H1 (cell line): ENCODE measurements around the gene MYBL2. TPM values are rescaled to one million over a fixed set of nuclear protein-coding genes. Genes with fewer than 3 reads are reported as not detected.

Experiments
- CTCF ChIA-PET: fragments of 300-600 bp; sonication (Branson Sonifier 250); formaldehyde crosslinking; loops from one replicate; lab custom pipeline; 2021; ENCODE audit not compliant: partially characterized antibody; lab: Charles Lee
- POLR2A ChIA-PET: fragments of 300-600 bp; sonication (Branson Sonifier 250); formaldehyde crosslinking; loops from one replicate; lab custom pipeline; 2021; ENCODE audit warnings: inconsistent platforms; ENCODE audit not compliant: partially characterized antibody; lab: Charles Lee
- DNase-seq, 2 experiments: peaks; one replicate each; pipeline versions ENCODE4 v3.0.0 to v3.0.0-alpha.2; 2010 to 2022; ENCODE audit warnings: low spot score in 2 of 2, low read depth in 1 of 2, mixed read lengths in 1 of 2
- FAIRE-seq: peaks from 2 replicates; lab custom pipeline; 2011; peaks lifted over from hg19 to GRCh38; lab: Jason Lieb, UNC
- H2AFZ ChIP-seq: 2 replicates; pipeline ENCODE4 v1.8.1; 2012; ENCODE audit warnings: low read length, inconsistent platforms
- H2AK5ac ChIP-seq: 2 replicates; pipeline ENCODE4 v1.6.1; 2013; ENCODE audit warnings: low read depth, low read length
- H2BK120ac ChIP-seq: replicated peaks from 2 replicates; pipeline ENCODE3; 2013; ENCODE audit warnings: low read depth, low read length, inconsistent platforms
- H2BK12ac ChIP-seq: 2 replicates; pipeline ENCODE4 v1.6.1; 2013; ENCODE audit warnings: low read depth, low read length
- H2BK15ac ChIP-seq: 2 replicates; pipeline ENCODE4 v1.6.1; 2013; ENCODE audit warnings: low read length
- H2BK20ac ChIP-seq: 2 replicates; pipeline ENCODE4 v1.6.1; 2013; ENCODE audit warnings: low read length
- H2BK5ac ChIP-seq: 2 replicates; pipeline ENCODE4 v1.6.1; 2013; ENCODE audit warnings: low read depth, low read length
- H3K14ac ChIP-seq: 2 replicates; pipeline ENCODE4 v1.6.1; 2013; ENCODE audit warnings: inconsistent platforms; ENCODE audit not compliant: insufficient read length
- H3K18ac ChIP-seq: 2 replicates; pipeline ENCODE4 v1.6.1; 2013; ENCODE audit warnings: low read length; ENCODE audit errors: extremely low read depth
- H3K23ac ChIP-seq: 2 replicates; pipeline ENCODE4 v1.6.1; 2013; ENCODE audit warnings: inconsistent platforms; ENCODE audit not compliant: insufficient read length
- H3K23me2 ChIP-seq: 2 replicates; pipeline ENCODE4 v1.6.1; 2013; ENCODE audit warnings: low read depth, low read length
- H3K27ac ChIP-seq: 2 replicates; pipeline ENCODE4 v1.6.1; 2011; ENCODE audit warnings: low read depth, low read length, inconsistent platforms
- H3K27me3 ChIP-seq, 4 experiments: replicated peaks in 1 of 4; 1 replicate in 1 of 4; 2 replicates in 3 of 4; pipeline versions ENCODE4 v1.6.1 to v1.8.1; 2011 to 2013; ENCODE audit warnings: low read length in 3 of 4, mild to moderate bottlenecking in 3 of 4, inconsistent platforms in 2 of 4, mixed read lengths in 2 of 4, moderate library complexity in 1 of 4; ENCODE audit not compliant: control insufficient read depth in 3 of 4, insufficient read depth in 3 of 4; ENCODE audit errors: extremely low read depth in 1 of 4
- H3K36me3 ChIP-seq, 4 experiments: 2 replicates each; pipeline versions ENCODE4 v1.6.1 to v1.8.1; 2011 to 2013; ENCODE audit warnings: mild to moderate bottlenecking in 4 of 4, low read length in 3 of 4, moderate library complexity in 2 of 4, control low read depth in 1 of 4, inconsistent platforms in 1 of 4; ENCODE audit not compliant: insufficient read depth in 4 of 4, control insufficient read depth in 2 of 4
- H3K4ac ChIP-seq: replicated peaks from 2 replicates; pipeline ENCODE3; 2013; ENCODE audit warnings: low read length, low read depth, mixed read lengths, inconsistent platforms; ENCODE audit not compliant: insufficient read length
- H3K4me1 ChIP-seq, 4 experiments: replicated peaks in 1 of 4; 1 replicate in 1 of 4; 2 replicates in 3 of 4; pipeline versions ENCODE4 v1.6.1 to v1.8.1; 2011 to 2013; ENCODE audit warnings: low read length in 3 of 4, inconsistent platforms in 2 of 4, mixed read lengths in 1 of 4; ENCODE audit not compliant: insufficient read depth in 4 of 4, control insufficient read depth in 3 of 4
- H3K4me2 ChIP-seq, 2 experiments: 2 replicates each; pipeline versions ENCODE4 v1.6.1 to v1.8.1; 2011 to 2013; ENCODE audit warnings: low read depth in 2 of 2, low read length in 2 of 2, control low read depth in 1 of 2, inconsistent platforms in 1 of 2, mild to moderate bottlenecking in 1 of 2; ENCODE audit not compliant: insufficient read depth in 1 of 2
- H3K4me3 ChIP-seq, 4 experiments: fragments of 200-600, 300-600 bp in 1 of 4; sonication (generic), shearing (Covaris generic), sonication (Bioruptor Twin) in 1 of 4; 2 replicates each; pipeline versions ENCODE4 v1.5.1 to v1.8.1; 2011 to 2016; ENCODE audit warnings: low read length in 4 of 4, low read depth in 3 of 4, control low read depth in 2 of 4, inconsistent platforms in 2 of 4, mild to moderate bottlenecking in 2 of 4, mixed read lengths in 1 of 4, moderate library complexity in 1 of 4; ENCODE audit not compliant: insufficient read depth in 2 of 4; ENCODE audit errors: extremely low read depth in 1 of 4
- H3K56ac ChIP-seq: replicated peaks from 2 replicates; pipeline ENCODE3; 2013; ENCODE audit warnings: low read depth, mild to moderate bottlenecking, mixed read lengths, low read length, inconsistent platforms; ENCODE audit not compliant: insufficient read length
- H3K79me1 ChIP-seq: 2 replicates; pipeline ENCODE4 v1.6.1; 2013; ENCODE audit warnings: low read depth, low read length, control low read depth
- H3K79me2 ChIP-seq, 2 experiments: 2 replicates each; pipeline versions ENCODE4 v1.6.1 to v1.8.1; 2012 to 2013; ENCODE audit warnings: low read length in 2 of 2, mild to moderate bottlenecking in 2 of 2, inconsistent platforms in 1 of 2; ENCODE audit not compliant: insufficient read depth in 2 of 2, control insufficient read depth in 1 of 2
- H3K9ac ChIP-seq, 4 experiments: replicated peaks in 1 of 4; 1 replicate in 1 of 4; 2 replicates in 3 of 4; pipeline versions ENCODE4 v1.6.1 to v1.8.1; 2011 to 2013; ENCODE audit warnings: low read depth in 3 of 4, low read length in 3 of 4, control low read depth in 2 of 4, mild to moderate bottlenecking in 2 of 4, moderate library complexity in 2 of 4, inconsistent platforms in 1 of 4; ENCODE audit errors: extremely low read depth in 1 of 4
- H3K9me3 ChIP-seq, 2 experiments: 2 replicates each; pipeline versions ENCODE4 v1.6.1 to v1.8.1; 2012 to 2013; ENCODE audit warnings: mild to moderate bottlenecking in 2 of 2, moderate library complexity in 2 of 2, control low read depth in 1 of 2, inconsistent platforms in 1 of 2, low read depth in 1 of 2, low read length in 1 of 2, mixed read lengths in 1 of 2; ENCODE audit not compliant: insufficient read depth in 2 of 2
- H4K20me1 ChIP-seq, 2 experiments: replicated peaks in 1 of 2; 2 replicates each; pipeline versions ENCODE3 to v1.8.1; 2011 to 2013; ENCODE audit warnings: inconsistent platforms in 2 of 2, low read length in 2 of 2, mild to moderate bottlenecking in 1 of 2; ENCODE audit not compliant: insufficient read depth in 2 of 2, control insufficient read depth in 1 of 2
- H4K5ac ChIP-seq: 2 replicates; pipeline ENCODE4 v1.6.1; 2013; ENCODE audit warnings: low read length, low read depth, mixed read lengths, inconsistent platforms; ENCODE audit not compliant: insufficient read length
- H4K8ac ChIP-seq: 2 replicates; pipeline ENCODE4 v1.8.0; 2013; ENCODE audit warnings: mild to moderate bottlenecking, moderate library complexity, low read length, inconsistent platforms; ENCODE audit not compliant: insufficient read depth; ENCODE audit errors: extremely low read depth
- H4K91ac ChIP-seq: replicated peaks from 2 replicates; pipeline ENCODE3; 2013; ENCODE audit warnings: low read length, mixed read lengths, inconsistent platforms; ENCODE audit not compliant: insufficient read length
- GABPA ChIP-seq: IDR thresholded peaks from 2 replicates; pipeline ENCODE4 v1.6.1; 2011; ENCODE audit warnings: mild to moderate bottlenecking, low read length, moderate library complexity, borderline replicate concordance; ENCODE audit not compliant: insufficient read depth
- WGBS, 2 experiments: shearing (Covaris generic) in 1 of 2; methylation state at CpG; one replicate each; pipeline versions ENCODE4 v1.1.6 to v1.1.7; 2013 to 2015; ENCODE audit warnings: low lambda C conversion rate in 2 of 2, mixed read lengths in 2 of 2, inconsistent platforms in 1 of 2, low coverage in 1 of 2, missing lambda C conversion rate in 1 of 2; ENCODE audit not compliant: insufficient replicate concordance in 2 of 2, insufficient coverage in 1 of 2, insufficient read length in 1 of 2; ENCODE audit errors: extremely low coverage in 1 of 2, missing lambda C conversion rate in 1 of 2; 5-methylcytosine and 5-hydroxymethylcytosine counted together
- polyA plus RNA-seq, 7 experiments: library from polyadenylated mRNA; depleted of rRNA in 3 of 7; stranded (reverse) in 5 of 7; unstranded in 2 of 7; fragments of >200 nt in 5 of 7; fragments of 200-250 nt in 2 of 7; gene quantifications; 1 replicate in 5 of 7; 2 replicates in 1 of 7; 4 replicates in 1 of 7; pipeline versions ENCODE4 v1.2.1 to v1.2.3, GENCODE V29; 2011 to 2013; ENCODE audit warnings: missing spikeins in 2 of 7, mixed read lengths in 2 of 7
- total RNA-seq: library from RNA; stranded (reverse); fragmentation: NEBNext Ultra II Directional; extraction: Animal tissue kit (Norgen Biotek cat#: 25700); gene quantifications from 2 replicates; pipeline ENCODE4 v1.2.1, GENCODE V29; 2021
- TF ChIP-seq, protein P1 (sequence below), 3 experiments: IDR thresholded peaks; 1 replicate in 2 of 3; 2 replicates in 1 of 3; pipeline versions ENCODE4 v1.5.1 to v1.6.1; 2011; ENCODE audit warnings: low read length in 3 of 3, mild to moderate bottlenecking in 3 of 3, inconsistent platforms in 2 of 3, low read depth in 1 of 3, moderate library complexity in 1 of 3; ENCODE audit not compliant: insufficient read depth in 1 of 3; ENCODE audit errors: control extremely low read depth in 1 of 3

The MYBL2 gene
- total and polyA plus RNA-seq, 2 of the 8 experiments (the other 6 are each of a cell fraction or from before 2014, with no cell fraction given): 75.3 to 207 TPM

DNA sequence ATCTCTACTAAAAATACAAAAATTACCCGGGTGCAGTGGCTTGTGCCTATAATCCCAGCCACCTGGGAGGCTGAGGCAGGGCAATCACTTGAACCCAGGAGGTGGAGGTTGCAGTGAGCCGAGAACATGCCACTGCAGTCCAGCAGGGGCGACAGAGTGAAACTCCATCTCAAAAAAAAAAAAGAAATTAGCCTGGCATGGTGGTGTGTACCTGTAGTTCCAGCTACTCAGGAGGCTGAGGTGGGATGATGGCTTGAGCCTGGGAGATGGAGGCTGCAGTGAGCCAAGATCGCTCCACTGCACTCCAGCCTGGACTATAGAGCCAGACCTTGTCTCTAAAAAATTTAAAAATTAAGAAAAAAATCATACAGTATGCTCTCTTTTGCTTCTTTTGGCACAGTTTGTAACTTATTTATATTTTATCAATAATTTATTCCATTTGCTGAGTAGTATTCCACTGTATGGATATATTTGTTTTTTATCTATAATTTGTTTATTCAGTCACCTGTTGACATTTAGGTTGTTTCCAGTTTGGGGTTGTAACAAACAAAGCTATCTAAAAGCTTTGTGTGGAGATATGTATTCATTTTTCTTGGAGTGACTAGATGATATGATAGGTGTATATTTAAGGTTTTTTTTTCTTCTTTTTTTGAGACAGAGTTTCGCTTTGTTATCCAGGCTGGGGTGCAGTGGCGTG lies 8.0 kb upstream of the MYBL2 start:
- CTCF ChIA-PET: interaction anchor here (0.6 to 1.0 kb wide), 4 partner anchors 9 to 177 kb away, joined by 3 to 4 read pairs (median 3); no protein-coding TSS in a partner anchor
- H3K27me3 ChIP-seq: no peaks in the 10 kb centered on the region
- H3K4me3 ChIP-seq: no peak overlapping the region

More for the DNA sequence above, 8.0 kb upstream of the MYBL2 start:
- H3K18ac ChIP-seq: no peak overlapping the region
- H3K56ac ChIP-seq: no peak overlapping the region
- H3K23ac ChIP-seq: no peak overlapping the region
- 76% methylated on average over 6 of the region's 6 CpGs; no CpG with 5 or more reads in 1 of the 2 experiments for WGBS, 2 experiments
- no peak overlapping the region for H2BK15ac ChIP-seq
- H4K8ac ChIP-seq: no peak overlapping the region
- H2BK12ac ChIP-seq: no peak overlapping the region
- no peak overlapping the region for H3K9ac ChIP-seq
- H3K4me1 ChIP-seq: no peaks in the 10 kb centered on the region
- no peak overlapping the region for H3K4ac ChIP-seq
- H2AK5ac ChIP-seq: no peak overlapping the region
- H4K20me1 ChIP-seq: no peaks in the 10 kb centered on the region
- no peak overlapping the region for H3K14ac ChIP-seq
- H4K91ac ChIP-seq: no peak overlapping the region
- TF ChIP-seq, protein P1, sequence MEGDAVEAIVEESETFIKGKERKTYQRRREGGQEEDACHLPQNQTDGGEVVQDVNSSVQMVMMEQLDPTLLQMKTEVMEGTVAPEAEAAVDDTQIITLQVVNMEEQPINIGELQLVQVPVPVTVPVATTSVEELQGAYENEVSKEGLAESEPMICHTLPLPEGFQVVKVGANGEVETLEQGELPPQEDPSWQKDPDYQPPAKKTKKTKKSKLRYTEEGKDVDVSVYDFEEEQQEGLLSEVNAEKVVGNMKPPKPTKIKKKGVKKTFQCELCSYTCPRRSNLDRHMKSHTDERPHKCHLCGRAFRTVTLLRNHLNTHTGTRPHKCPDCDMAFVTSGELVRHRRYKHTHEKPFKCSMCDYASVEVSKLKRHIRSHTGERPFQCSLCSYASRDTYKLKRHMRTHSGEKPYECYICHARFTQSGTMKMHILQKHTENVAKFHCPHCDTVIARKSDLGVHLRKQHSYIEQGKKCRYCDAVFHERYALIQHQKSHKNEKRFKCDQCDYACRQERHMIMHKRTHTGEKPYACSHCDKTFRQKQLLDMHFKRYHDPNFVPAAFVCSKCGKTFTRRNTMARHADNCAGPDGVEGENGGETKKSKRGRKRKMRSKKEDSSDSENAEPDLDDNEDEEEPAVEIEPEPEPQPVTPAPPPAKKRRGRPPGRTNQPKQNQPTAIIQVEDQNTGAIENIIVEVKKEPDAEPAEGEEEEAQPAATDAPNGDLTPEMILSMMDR (IDR thresholded peaks at IDR 0.05; ENCODE audit: control extremely low read depth in 1 of 3, insufficient read depth in 1 of 3, low read depth in 1 of 3, low read length in 3 of 3): peak in 2 of 3 experiments; percentile 9 to 24; a peak in 2 of 4 replicates
- no peak for TF ChIP-seq GABPA
- no peaks in the 10 kb centered on the region for H3K79me2 ChIP-seq
- no peaks in the 10 kb centered on the region for H3K9me3 ChIP-seq
- H2BK5ac ChIP-seq: no peak overlapping the region
- no peaks in the 10 kb centered on the region for H3K36me3 ChIP-seq
- FAIRE-seq (no peak), DNase-seq (no peak)
- peaks cover 3% of the 10 kb centered on the region; the same call in 1 of the 2 replicates for H3K23me2 ChIP-seq
- no peak overlapping the region for H4K5ac ChIP-seq
- H3K79me1 ChIP-seq: no peaks in the 10 kb centered on the region; the same call in 1 of the 2 replicates
- POLR2A ChIA-PET: interaction anchor here (0.6 kb wide), 1 partner anchor 298 kb away, joined by 3 read pairs; no protein-coding TSS in a partner anchor
- no peak overlapping the region for H2BK20ac ChIP-seq
- H3K27ac ChIP-seq: no peak overlapping the region
- no peak overlapping the region; a peak in 1 of 4 replicates for H3K4me2 ChIP-seq
- no peak overlapping the region for H2AFZ ChIP-seq
- H2BK120ac ChIP-seq: no peak overlapping the region
